DMS114 treated with DMSO at 0.1 percent for 48 hours (cell line): ENCODE results near the gene IL13.

ENCODE experiments used
- DNase-seq: peaks from one replicate; lab custom pipeline; 2025; ENCODE audit not compliant: unreplicated experiment; lab: John Stamatoyannopoulos, UW

The IL13 gene

DNA sequence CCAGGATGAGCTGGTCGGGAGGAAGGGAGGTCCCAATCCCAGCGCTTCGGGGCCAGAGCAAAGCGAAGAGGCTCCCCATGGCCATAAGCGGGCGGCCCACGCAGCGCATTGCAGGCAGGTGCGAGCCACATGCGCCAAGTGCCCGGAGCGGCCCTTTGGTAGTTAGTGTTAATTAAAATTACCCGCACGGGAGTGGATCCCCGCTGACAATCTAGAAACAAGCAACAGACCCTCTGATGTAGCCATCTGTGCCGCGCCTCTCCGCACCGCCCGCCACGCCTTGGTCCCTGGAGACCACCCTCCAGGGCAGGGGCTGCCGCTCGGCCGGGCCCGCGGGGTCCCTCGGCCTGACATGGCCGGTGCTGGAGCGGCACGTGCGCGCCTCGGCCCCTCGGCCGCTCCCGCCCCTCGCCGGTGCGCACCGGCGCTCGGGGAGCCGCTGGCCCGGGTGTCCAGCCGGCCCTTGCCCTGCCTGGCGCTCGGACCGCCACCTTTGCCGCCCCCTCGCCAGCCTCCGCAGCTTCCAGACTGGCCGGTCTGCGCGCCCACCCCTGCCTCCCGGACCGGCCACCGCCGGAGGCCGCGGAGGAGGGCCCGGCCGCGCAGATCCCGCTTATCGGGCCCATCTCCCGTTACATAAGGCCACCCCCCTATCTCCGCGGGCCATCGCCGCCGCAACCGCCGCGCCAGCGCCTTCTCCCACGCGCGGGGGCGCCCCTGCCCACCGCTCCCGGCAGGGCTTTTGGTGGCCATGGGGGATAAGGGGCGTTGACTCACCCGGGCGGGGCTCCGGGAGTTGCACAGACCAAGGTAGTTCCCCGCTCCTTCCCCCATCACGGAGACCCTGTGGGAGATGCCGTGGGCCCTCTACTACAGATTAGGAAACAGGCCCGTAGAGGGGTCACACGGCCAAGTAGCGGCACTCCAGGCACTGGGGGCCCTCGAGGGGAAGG is 1.9 kb upstream of the IL13 start:
- DNase-seq: no peak

DNA sequence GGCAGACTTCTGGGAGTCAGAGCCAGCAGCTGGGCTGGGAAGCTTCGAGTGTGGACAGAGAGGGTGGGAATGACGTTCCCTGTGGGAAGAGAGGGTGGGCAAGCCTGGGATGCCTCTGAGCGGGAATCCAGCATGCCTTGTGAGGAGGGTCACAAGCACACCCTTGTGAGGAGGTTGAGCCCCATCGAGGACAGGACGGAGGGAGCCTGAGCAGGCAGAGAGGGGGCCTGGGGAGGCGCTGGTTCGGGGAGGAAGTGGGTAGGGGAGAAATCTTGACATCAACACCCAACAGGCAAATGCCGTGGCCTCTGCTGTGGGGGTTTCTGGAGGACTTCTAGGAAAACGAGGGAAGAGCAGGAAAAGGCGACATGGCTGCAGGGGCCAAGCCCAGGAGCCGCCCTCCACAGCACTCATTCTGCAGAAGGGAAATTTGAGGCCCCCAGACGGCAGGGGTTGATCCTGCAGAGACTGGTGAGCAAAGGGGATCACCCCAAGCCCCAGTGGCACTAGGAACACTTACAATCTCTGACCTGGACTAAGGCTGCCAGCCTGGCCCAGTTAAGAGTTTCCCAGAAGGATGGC is 1.1 kb upstream of the IL13 start:
- no peak for DNase-seq

DNA sequence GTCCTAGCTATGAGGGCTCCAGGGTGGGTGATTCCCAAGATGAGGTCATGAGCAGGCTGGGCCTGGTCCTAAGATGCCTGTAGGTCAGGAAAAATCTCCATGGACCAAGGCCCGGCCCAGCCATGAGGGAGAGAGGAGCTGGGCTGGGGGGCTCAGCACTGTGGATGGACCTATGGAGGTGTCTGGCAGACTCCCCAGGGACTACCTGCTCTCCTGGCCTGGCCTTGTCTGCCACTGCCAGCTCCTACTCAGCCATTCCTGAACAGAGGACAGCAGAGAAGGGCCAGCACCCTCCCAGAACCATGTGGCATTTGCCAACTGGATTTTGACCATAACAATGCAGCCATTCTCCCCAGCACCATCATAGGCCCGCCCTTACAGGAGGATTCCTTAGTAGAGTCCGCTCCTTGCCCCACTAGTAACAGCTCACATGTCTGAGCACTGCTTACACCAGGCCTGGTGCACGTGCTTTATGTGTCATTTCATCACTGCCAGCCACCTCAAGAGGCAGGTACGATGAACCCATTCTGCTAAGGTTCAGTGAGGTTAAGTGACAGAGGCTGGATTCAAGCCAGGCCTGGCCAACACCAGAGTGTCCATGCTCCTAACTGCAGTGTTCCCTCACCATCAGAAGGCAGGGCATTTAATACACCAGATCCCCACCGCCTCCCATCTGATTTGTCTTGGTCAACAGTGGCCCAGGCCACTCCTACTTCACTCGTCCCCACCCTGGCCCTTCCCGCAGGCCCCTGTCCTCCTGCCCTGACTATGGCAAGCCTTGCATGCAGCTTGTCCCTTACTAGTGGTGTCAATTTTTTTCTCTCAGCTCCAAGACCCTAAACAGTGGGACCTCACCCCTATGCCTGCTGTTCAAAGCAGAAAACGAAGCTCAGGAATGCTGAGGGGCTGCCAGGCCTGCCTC is 669 bp downstream of the IL13 start:
- DNase-seq: no peak

DNA sequence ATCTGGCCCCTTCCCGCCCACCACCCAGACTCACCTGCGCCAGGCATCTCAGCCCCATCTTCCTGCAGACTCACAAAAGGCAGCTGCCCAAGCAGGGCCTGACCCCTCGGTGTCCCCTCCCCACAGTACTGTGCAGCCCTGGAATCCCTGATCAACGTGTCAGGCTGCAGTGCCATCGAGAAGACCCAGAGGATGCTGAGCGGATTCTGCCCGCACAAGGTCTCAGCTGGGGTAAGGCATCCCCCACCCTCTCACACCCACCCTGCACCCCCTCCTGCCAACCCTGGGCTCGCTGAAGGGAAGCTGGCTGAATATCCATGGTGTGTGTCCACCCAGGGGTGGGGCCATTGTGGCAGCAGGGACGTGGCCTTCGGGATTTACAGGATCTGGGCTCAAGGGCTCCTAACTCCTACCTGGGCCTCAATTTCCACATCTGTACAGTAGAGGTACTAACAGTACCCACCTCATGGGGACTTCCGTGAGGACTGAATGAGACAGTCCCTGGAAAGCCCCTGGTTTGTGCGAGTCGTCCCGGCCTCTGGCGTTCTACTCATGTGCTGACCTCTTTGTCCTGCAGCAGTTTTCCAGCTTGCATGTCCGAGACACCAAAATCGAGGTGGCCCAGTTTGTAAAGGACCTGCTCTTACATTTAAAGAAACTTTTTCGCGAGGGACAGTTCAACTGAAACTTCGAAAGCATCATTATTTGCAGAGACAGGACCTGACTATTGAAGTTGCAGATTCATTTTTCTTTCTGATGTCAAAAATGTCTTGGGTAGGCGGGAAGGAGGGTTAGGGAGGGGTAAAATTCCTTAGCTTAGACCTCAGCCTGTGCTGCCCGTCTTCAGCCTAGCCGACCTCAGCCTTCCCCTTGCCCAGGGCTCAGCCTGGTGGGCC is 1.9 kb downstream of the IL13 start:
- DNase-seq: no peak

DNA sequence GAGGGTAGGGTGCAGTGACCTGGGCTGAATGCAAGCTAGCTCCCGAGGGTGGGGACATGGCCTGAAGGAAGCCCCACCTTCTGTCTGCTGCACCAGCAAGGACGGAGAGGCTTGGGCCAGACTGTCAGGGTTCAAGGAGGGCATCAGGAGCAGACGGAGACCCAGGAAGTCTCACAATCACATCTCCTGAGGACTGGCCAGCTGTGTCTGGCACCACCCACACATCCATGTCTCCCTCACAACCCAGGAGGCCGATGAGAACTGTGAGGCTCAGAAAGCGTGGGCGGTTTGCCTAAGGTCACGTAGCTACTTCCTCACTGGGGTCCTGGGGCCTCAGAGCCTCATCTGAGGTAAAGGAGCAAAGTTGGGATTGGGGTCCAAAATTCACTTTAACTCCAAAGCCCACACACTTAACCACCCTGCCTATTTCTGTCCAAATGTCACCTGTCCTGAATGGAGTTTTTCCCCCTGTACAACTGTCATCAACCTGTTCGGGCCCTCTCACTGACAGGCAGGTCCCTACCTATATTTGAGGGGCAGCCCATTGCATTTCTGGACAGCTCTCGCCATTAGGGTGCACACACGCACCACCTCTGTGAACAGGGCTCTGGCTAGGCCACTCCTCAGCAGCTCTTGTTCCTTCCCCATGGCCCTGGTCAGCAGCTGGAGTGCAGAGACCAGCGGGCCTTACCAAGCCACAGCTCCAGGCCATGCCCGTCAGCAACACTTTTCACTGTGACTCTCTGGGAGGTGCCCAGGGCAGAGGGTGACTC is 3.4 kb downstream of the IL13 start:
- no peak for DNase-seq

DNA sequence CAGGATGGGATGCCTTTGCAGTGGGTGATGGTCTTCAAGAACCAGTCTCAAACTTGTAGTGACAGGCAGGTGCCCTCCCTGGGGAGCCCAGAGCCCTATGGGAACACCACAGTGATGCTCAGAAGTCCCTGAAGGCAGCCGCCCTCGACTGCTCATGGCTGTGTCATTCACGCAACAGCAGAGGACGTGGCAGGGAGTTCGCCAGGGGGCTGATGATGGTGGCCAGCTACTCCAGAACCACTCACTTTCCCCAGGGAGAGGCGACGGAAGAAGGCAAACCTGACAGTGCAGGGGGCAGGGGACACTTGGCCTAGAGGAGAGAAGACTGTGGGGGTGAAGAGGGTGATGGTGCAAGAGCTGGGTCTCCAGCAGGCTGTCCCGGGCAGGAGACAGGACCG is 4.0 kb downstream of the IL13 start:
- DNase-seq: no peak

DNA sequence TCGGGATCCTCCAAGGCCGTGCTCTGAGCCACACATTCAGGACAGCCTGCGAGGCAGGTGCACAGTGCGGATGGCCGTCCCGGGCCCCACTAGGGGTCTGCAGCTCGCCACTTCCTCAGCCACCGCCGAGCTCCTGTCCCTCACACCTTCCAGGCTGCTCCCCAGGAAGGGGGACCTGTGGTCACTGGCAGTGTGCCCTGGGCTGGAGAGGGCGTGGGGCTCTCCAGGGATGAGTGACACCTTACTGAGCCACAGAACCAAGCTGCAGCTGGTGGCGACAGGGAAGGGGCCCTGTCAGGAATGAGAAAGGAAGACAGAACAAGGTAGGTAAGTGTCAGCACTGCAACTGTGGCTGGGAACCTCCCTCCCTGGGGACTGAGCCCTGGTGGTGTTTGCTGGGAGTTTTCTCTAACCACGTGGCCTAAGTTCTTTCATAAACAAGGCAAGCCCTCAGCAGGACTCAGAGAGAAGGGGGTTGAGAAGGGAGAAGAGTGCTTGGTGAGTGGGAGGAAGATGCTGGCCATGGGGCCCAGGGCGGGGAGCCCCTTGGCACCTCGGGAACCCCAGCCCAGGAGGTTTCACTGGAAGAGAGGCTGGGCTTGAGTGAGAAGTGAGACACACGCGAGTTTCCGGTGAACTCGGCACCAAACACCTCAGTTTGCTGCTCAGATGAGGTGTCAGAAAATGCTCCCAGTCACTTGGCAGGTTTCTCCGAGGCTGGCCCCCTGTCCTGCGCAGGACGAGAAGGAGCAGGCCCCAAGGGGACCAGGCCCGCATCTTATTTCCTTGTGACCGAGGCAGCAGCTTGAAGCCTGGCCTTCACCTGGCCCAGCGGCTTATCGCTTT is 5.2 kb downstream of the IL13 start:
- DNase-seq: no peak

DNA sequence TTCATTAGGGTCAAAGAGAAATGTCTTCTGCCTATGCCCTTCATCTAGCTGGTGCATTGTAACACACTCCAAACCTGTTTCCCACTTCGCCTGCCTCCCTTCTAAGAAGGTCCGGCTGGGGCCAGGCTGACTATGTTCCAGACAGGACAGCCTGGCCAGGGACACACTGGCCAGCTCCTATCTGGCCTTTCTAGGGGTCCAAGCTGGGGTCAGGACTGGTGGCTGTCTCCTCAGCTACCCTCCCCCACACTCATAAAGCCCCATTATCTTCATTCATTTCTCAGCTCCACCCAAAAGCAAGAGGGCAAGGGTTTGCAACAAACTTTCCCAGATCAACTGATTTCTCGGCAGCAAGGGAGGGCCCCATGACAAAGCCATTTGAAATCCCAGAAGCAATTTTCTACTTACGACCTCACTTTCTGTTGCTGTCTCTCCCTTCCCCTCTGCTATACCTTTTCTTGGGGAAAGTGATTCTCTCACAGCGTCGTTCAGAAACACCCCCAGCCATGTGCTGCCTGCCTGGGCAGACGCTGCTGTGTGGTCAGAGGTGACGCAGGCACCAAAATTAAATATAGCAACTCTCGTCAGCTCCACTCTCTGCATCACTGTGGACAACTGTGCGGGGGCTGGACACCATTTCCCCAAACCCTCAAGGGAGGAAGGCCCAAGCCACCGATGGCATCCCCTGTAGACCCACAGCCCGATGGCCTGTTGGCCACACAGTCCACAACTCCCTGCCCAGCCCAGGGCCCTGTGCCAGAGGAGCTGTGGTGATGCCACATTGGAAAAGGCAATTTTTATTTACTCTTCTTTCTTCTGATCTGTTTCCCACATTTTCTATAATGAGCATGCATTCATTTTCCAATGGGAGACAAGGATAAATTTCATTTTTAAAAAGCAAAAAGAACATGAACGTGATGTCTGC is 6.1 kb downstream of the IL13 start:
- no peak for DNase-seq

DNA sequence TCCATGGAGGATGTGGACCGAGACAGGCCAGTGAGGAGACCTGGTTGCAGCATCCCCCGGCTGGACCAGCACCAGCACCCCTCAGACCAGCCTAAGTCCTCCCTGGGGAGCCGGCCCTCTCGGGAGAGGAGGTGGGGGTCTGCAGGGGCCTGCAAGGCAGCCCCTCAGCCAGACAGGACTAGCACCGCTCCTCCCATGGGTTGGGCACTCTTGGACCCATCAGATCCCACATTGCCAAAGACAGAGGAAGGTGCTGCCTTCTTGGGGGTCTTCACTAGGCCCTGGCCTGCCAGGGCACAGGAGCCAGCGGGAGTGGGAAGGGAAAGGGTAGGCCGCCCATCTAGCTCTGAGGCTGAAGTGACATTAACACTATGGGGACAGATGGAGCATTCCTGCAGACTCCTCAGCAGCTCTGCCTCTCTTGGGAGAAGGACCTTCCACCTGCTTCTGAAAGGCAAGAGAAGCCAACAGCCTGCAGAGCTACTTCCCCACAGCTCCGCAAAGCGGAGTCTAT is 6.8 kb downstream of the IL13 start:
- DNase-seq: no peak

DNA sequence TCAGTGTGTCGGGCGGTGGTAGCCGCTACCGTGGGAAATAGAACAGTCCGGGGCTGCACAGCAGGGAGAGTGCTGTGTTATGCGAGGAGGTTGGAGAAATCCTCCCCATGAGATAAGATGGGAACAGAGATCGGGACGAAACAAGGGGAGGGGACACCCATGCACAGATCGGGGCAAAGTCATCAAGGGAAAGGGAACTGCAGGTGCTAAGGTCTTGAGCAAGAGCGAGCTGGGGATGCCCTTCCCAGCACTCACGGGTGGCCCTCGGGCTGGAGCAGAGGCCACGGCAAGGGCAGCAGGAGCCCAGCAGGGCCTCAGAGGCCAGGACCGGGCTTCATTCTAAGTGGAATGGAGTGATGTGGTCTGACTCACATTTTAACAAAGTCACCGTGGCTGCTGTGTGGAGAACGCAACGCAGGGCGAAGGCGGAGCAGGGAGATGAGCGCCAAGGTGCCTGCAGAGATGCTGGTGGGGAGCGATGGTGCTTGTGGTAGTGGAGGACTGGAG is 7.7 kb downstream of the IL13 start:
- DNase-seq: no peak

DNA sequence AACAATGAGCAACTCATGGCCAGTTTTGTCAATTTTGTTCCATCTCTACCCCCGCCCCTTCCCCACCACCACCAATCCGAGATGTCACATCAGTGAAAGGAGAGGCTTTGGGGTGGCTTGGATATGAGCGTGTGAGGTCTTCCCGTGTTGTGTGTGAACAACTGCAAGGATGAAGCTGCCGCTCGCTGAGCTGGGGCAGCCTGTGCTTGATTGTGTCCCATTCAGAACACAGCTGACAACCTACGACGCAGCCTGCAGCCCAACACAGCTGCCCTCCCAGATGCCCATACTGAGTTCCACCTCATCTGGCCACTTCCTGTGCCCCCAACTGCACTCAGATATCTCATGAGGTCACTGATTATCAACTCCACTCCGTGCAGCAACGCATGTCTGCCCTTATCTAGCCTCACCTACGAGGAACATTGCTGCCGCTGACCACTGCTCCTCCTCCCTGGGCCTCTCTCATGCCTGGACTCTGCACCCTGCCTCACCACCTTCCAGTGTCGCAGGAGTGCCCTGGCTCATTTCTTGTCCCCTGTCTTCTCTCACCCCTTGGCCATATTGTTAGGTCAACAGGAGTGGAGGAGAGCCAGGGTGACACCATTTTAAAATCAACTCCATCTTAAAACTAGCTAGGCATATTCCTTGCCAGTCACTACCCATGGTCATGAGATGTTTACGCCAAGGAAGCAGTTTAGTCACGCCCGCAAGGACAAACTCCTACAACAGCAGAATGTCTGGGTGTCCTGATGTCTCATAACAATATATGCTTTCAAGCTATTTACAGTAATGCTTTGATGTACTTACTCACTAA is 8.5 kb downstream of the IL13 start:
- DNase-seq: no peak

DNA sequence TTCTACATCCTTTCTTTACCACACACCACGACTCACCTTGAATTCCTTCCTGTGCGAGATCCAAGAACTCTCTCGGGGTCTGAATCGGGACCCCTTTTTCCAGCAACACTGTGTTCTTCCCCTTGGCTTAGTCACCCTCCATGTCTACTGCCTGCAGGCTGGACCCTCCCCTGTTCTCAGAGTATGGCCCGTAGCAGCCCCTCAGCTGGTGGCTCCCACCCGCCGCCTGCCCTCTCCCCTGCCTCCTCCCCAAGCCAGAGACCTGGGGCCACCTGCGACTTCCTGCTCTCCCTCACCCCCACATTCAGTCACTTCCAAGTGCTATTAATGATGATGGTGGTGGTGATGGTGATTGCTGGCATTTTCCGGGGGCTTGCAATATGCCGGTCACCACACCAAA is 9.3 kb downstream of the IL13 start:
- no peak for DNase-seq

DNA sequence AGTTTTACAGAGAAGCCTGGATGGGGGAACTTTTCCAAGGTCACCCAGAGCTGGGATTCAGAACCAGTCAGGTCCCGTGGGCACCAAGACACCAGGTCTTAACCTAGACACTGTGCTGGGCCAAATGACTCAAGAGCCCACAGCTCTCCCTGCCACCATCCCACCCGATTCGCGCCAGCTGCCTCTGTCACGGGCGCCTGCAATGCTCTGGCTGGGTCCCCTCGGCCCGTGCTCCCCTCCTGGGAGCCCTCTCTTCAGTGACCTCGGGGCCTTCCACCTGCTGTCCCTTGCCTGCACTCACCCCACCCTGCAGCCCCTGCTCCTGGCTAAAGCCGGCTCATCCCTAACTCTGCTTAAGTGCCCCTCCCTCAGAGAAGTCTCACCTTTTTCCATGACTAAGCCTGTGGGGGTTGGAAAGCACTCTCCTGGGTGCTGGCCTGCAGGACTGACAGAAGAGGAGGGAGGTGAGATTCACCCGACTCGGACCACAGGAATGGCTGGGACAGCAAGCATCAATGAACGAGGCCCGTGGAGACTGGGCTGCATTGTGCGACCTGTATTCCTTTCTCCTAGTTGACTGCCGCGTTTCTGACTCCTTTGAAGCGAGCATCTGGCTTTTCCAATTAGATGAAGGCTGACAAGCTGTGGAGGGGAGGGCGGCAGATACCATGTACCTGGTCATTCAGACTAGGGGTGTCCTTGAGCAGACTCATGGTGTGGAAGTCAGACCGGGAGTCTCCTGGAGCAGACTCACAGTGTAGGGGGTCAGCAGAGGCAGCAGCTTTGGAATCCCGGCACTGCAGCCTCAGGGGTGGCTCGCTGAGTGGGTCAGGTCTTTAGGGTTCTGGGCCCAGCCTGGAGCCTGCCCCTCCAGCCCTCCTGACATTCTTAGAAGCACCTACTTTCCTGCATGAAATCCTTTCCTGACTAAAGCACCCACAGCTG is 10.1 kb downstream of the IL13 start:
- DNase-seq: no peak

DNA sequence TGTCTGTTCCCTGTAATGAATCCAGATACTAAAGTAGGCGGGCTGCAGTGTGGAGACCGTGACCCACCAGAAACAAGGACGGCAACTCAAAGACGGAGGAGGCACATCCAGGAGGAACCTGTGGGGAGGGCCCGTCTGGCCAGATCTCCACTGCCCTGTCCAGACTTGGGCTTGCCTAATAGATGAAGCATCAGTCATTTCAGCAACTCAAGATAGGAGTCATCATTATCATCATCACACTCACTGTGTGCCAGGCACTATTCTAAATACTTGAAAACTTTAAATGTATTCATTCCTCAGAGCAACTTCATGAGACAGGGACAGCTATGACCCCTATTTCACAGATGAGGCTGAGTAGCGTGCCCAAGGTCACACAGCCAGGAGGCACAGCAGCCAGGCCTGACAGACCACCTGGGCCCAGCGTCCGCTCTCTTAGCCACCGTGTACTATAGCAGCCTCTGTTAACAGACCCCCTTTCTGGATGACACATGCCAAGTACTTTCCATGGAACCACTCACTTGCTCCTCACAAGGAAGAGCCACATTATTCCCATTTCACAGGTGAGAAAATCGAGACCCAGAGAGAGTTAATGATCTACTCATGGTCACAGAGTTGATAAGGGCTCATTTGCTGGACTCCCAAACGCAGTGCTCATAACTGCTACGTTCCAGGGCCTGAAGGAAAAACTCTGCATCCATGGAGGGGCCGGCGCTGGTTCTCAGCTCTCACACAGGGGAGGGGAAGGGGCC is 10.9 kb downstream of the IL13 start:
- no peak for DNase-seq

DNA sequence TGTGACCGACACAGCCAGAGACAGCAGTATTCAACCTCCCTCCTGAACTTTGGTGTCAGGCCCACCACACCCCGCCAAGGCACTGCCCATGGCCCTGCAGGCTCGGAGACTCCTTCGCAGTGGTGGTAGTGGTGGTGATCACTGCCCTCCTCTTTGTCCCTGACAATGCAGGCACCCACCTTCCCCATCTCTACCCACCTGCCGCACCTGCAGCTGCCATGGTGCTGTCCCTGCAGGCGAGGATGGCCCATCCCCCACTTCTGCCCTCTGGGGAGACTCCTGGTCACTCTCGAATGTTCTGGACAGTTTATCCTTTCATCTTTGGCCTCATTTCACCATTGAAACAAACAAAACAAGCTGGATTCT is 11.5 kb downstream of the IL13 start:
- DNase-seq: no peak
